ENCODE results near the gene UST. TPM values are rescaled to one million over a fixed set of nuclear protein-coding genes. Genes with fewer than 3 reads are reported as not detected.

UST gene
- total RNA-seq, 2 experiments from 2014 or later: 1.4 to 4.1 TPM

DNA sequence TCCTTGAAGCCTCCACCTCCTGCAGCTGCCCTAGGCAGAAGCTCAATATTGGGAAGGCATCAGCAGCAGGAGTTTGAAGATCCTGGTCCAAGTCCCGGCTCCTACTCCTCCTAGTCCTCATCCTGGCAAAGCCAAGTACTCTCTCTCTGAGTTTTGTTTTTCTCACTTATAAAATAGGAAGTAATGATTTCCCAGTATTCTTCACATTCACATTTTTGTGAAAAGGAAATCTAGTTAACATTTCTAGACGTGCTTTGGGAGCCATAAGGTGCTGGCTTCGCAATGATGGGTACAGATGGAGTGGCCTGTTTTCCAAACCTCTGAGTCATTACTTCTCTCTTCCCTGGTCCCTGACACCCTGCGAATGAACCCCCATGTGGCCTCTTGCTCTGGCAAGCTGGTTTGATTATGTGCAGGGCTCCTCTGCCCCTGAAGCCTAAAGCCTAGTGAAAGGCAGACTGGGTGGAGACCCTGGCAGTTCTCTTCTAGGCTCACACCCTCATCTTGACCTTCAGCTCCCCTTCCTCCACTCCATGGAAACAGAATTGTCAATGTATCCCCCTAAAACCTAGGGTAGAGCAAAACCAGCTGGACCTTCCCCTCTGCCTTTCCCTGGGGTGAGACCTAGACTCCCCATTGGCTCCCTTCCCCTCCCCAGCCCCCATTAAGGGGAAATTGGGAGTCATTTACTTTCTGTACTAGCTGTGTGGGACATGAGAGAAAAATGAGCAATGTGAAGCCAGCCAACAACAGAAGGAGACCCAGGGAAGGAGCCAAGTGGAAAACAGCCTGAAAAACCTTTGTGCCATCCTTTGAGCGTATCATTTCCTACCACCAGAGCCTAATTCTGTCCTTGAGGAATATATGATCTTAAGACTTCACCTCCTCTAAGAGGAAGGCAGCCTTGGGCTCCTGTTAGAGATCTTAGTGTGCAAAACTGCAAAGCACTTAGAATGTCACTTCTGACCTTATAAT is 158.4 kb downstream of the UST start:
- Histone ChIP-seq H3K4me1 (ENCODE audit: insufficient read depth, low read length, poor library complexity, severe bottlenecking) (no peaks in the 10 kb centered on the region), H3K79me2 (ENCODE audit: insufficient read depth, low read depth, low read length) (no peaks in the 10 kb centered on the region), H3K9me2 (ENCODE audit: insufficient read depth, low read length) (no peaks in the 10 kb centered on the region), H2AFZ (ENCODE audit: low read length) (no peak overlapping the region), H3K9me3 (ENCODE audit: low read length) (no peaks in the 10 kb centered on the region), H3K4me2 (ENCODE audit: low read length) (no peak overlapping the region), H3K27ac (ENCODE audit: low read depth, low read length, poor library complexity, severe bottlenecking) (no peak overlapping the region), H3K36me3 (ENCODE audit: insufficient read depth, low read length) (no peaks in the 10 kb centered on the region), H4K20me1 (ENCODE audit: insufficient read depth, low read length) (no peaks in the 10 kb centered on the region), H3K4me3 (ENCODE audit: low read depth, low read length, poor library complexity, severe bottlenecking) (no peak overlapping the region)
- DNase-seq (ENCODE audit: low spot score): no peak
- POLR2A ChIA-PET: no interaction called here
- TF ChIP-seq, protein P1, sequence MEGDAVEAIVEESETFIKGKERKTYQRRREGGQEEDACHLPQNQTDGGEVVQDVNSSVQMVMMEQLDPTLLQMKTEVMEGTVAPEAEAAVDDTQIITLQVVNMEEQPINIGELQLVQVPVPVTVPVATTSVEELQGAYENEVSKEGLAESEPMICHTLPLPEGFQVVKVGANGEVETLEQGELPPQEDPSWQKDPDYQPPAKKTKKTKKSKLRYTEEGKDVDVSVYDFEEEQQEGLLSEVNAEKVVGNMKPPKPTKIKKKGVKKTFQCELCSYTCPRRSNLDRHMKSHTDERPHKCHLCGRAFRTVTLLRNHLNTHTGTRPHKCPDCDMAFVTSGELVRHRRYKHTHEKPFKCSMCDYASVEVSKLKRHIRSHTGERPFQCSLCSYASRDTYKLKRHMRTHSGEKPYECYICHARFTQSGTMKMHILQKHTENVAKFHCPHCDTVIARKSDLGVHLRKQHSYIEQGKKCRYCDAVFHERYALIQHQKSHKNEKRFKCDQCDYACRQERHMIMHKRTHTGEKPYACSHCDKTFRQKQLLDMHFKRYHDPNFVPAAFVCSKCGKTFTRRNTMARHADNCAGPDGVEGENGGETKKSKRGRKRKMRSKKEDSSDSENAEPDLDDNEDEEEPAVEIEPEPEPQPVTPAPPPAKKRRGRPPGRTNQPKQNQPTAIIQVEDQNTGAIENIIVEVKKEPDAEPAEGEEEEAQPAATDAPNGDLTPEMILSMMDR (conservative IDR thresholded peaks at IDR 0.05; ENCODE audit: low read length): no peak
- no peak for TF ChIP-seq EZH2phosphoT487 (IDR thresholded peaks at IDR 0.05; ENCODE audit: borderline replicate concordance, low read depth, low read length)
- CTCF ChIA-PET (ENCODE audit: unreplicated experiment): no interaction called here
- BruUV-seq (replicated peaks): no TSS peak
- intact Hi-C loops (cut with micrococcal nuclease; ENCODE audit: unreplicated experiment): no loop called here

DNA sequence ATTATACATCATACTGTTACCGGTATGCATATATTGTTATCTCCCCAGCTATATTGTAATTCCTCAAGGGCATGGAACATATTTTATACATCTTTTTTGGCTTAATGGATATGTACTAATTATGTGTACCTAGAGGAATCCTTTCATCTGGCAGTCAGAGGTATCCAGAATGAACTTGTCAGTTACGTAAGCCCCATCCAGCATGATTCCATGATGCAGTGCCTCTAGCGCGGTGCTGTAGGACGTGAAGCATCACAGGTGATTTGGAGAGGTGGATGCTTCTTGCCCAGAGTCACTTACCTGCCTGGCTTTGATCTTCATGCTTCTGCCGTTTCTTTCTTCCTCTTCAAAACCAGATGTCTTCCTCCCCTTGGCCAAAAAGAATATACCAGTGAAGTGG is 159.1 kb downstream of the UST start:
- ChIA-PET POLR2A (interaction anchor here (0.5 kb wide), 1 partner anchor 167 kb away, joined by 3 read pairs; no protein-coding TSS in a partner anchor), CTCF (ENCODE audit: unreplicated experiment) (no interaction called here)
- intact Hi-C loops (cut with micrococcal nuclease; ENCODE audit: unreplicated experiment): no loop called here
- no peak for TF ChIP-seq EZH2phosphoT487 (IDR thresholded peaks at IDR 0.05; ENCODE audit: borderline replicate concordance, low read depth, low read length)
- TF ChIP-seq, protein P1 (conservative IDR thresholded peaks at IDR 0.05; ENCODE audit: low read length): no peak
- no peaks in the 10 kb centered on the region for H3K9me3 ChIP-seq (ENCODE audit: low read length)
- no peak overlapping the region for H3K4me2 ChIP-seq (ENCODE audit: low read length)
- H2AFZ ChIP-seq (ENCODE audit: low read length): no peak overlapping the region
- no TSS peak for BruUV-seq (replicated peaks)
- H3K27ac ChIP-seq (ENCODE audit: low read depth, low read length, poor library complexity, severe bottlenecking): no peak overlapping the region
- no peaks in the 10 kb centered on the region for H3K9me2 ChIP-seq (ENCODE audit: insufficient read depth, low read length)
- H3K36me3 ChIP-seq (ENCODE audit: insufficient read depth, low read length): no peaks in the 10 kb centered on the region
- H3K79me2 ChIP-seq (ENCODE audit: insufficient read depth, low read depth, low read length): no peaks in the 10 kb centered on the region
- no peaks in the 10 kb centered on the region for H4K20me1 ChIP-seq (ENCODE audit: insufficient read depth, low read length)
- H3K4me1 ChIP-seq (ENCODE audit: insufficient read depth, low read length, poor library complexity, severe bottlenecking): no peaks in the 10 kb centered on the region
- DNase-seq (ENCODE audit: low spot score): no peak
- H3K4me3 ChIP-seq (ENCODE audit: low read depth, low read length, poor library complexity, severe bottlenecking): no peak overlapping the region

DNA sequence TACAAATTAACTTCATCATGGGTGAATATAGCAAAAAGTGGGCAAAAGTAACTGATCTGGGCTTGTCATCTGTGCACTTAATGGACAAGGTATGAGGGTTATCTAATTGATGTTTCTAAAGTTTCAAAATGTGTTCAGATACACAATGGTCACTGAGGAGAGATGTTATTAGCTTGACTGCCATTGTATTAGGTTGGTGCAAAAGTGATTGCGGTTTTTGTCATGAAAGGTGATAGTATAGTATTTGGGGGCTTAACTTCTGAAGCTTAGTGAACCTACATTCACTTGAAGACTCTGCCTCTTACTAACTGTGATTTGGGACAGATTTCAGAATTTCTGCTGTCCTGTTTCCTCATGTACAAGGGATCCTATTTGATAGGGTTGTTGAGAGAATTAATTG is 159.6 kb downstream of the UST start:
- Histone ChIP-seq H3K4me1 (ENCODE audit: insufficient read depth, low read length, poor library complexity, severe bottlenecking) (no peaks in the 10 kb centered on the region), H3K79me2 (ENCODE audit: insufficient read depth, low read depth, low read length) (no peaks in the 10 kb centered on the region), H3K4me2 (ENCODE audit: low read length) (no peak overlapping the region), H2AFZ (ENCODE audit: low read length) (no peak overlapping the region), H3K4me3 (ENCODE audit: low read depth, low read length, poor library complexity, severe bottlenecking) (no peak overlapping the region), H3K27ac (ENCODE audit: low read depth, low read length, poor library complexity, severe bottlenecking) (no peak overlapping the region), H4K20me1 (ENCODE audit: insufficient read depth, low read length) (no peaks in the 10 kb centered on the region), H3K36me3 (ENCODE audit: insufficient read depth, low read length) (no peaks in the 10 kb centered on the region), H3K9me2 (ENCODE audit: insufficient read depth, low read length) (no peaks in the 10 kb centered on the region), H3K9me3 (ENCODE audit: low read length) (no peaks in the 10 kb centered on the region)
- POLR2A ChIA-PET: interaction anchor here (0.5 to 0.6 kb wide), 2 partner anchors 135 to 168 kb away, joined by 3 to 4 read pairs; no protein-coding TSS in a partner anchor
- no TSS peak for BruUV-seq (replicated peaks)
- CTCF ChIA-PET (ENCODE audit: unreplicated experiment): no interaction called here
- TF ChIP-seq, protein P1 (conservative IDR thresholded peaks at IDR 0.05; ENCODE audit: low read length): no peak
- TF ChIP-seq EZH2phosphoT487 (IDR thresholded peaks at IDR 0.05; ENCODE audit: borderline replicate concordance, low read depth, low read length): no peak
- DNase-seq (ENCODE audit: low spot score): no peak
- intact Hi-C loops (cut with micrococcal nuclease; ENCODE audit: unreplicated experiment): no loop called here

Measured in OCI-LY7 (cell line).